Effector memory CD4-positive, alpha-beta T cell (primary cell): ENCODE results near the gene TEDC1.

Experiments
- DNase-seq, 3 donors: peaks; one replicate each; pipeline ENCODE4 v3.0.0-alpha.2; 2020
- H3K27ac ChIP-seq: 2 replicates; pipeline ENCODE4 v1.7.0; 2013; ENCODE audit warnings: mild to moderate bottlenecking, low read length, moderate library complexity; ENCODE audit not compliant: insufficient read depth, poor library complexity, severe bottlenecking
- H3K27me3 ChIP-seq: replicated peaks from 2 replicates; pipeline ENCODE4 v1.7.0; 2013; ENCODE audit warnings: mild to moderate bottlenecking, low read length; ENCODE audit not compliant: insufficient read depth, control insufficient read depth, poor library complexity, severe bottlenecking
- H3K36me3 ChIP-seq: 2 replicates; pipeline ENCODE4 v1.7.0; 2013; ENCODE audit warnings: mild to moderate bottlenecking, low read length, moderate library complexity; ENCODE audit not compliant: control insufficient read depth, insufficient read depth
- H3K4me1 ChIP-seq: 2 replicates; pipeline ENCODE4 v1.7.0; 2013; ENCODE audit warnings: low read length, mild to moderate bottlenecking; ENCODE audit not compliant: control insufficient read depth, insufficient read depth, poor library complexity, severe bottlenecking
- H3K4me3 ChIP-seq: 2 replicates; pipeline ENCODE4 v1.7.0; 2013; ENCODE audit warnings: low read length, low read depth, mild to moderate bottlenecking; ENCODE audit not compliant: insufficient read depth, poor library complexity, severe bottlenecking
- H3K9me3 ChIP-seq: 2 replicates; pipeline ENCODE4 v1.7.0; 2013; ENCODE audit warnings: mild to moderate bottlenecking, low read length, moderate library complexity; ENCODE audit not compliant: control insufficient read depth

The TEDC1 gene

GRCh38 chr14:105499256-105500035, 8.4 kb downstream of the TEDC1 start:
- H3K27me3 ChIP-seq = no peaks in the 10 kb centered on the region
- H3K27ac ChIP-seq = no peak overlapping the region
- no peaks in the 10 kb centered on the region for H3K4me1 ChIP-seq
- H3K4me3 ChIP-seq = no peak overlapping the region
- H3K9me3 ChIP-seq = no peaks in the 10 kb centered on the region
- no peak for DNase-seq
- H3K36me3 ChIP-seq = peaks cover 11% of the 10 kb centered on the region

- H3K4me1 ChIP-seq = no peaks in the 10 kb centered on the region
- H3K27me3 ChIP-seq = no peaks in the 10 kb centered on the region
- H3K9me3 ChIP-seq = no peaks in the 10 kb centered on the region
- H3K27ac ChIP-seq = no peak overlapping the region
- H3K36me3 ChIP-seq = peaks cover 11% of the 10 kb centered on the region
- no peak for DNase-seq
- no peak overlapping the region for H3K4me3 ChIP-seq
Measured at GRCh38 chr14:105500036-105500725, 9.1 kb downstream of the TEDC1 start.

GRCh38 chr14:105500726-105501101, 9.7 kb downstream of the TEDC1 start:
- no peak overlapping the region for H3K4me3 ChIP-seq
- DNase-seq = no peak

GRCh38 chr14:105501504-105502291, 10.7 kb downstream of the TEDC1 start:
- Histone ChIP-seq H3K4me3 (no peak overlapping the region), H3K27ac (no peak overlapping the region), H3K36me3 (peaks cover 11% of the 10 kb centered on the region), H3K27me3 (no peaks in the 10 kb centered on the region), H3K9me3 (no peaks in the 10 kb centered on the region), H3K4me1 (no peaks in the 10 kb centered on the region)
- no peak for DNase-seq

More at GRCh38 chr14:105500726-105501101, 9.7 kb downstream of the TEDC1 start:
- Histone ChIP-seq H3K27ac (no peak overlapping the region), H3K4me1 (no peaks in the 10 kb centered on the region), H3K36me3 (peaks cover 11% of the 10 kb centered on the region), H3K27me3 (no peaks in the 10 kb centered on the region), H3K9me3 (no peaks in the 10 kb centered on the region)

- Histone ChIP-seq H3K27me3 (no peaks in the 10 kb centered on the region), H3K4me3 (no peak overlapping the region), H3K36me3 (peaks cover 11% of the 10 kb centered on the region), H3K27ac (no peak overlapping the region), H3K9me3 (no peaks in the 10 kb centered on the region), H3K4me1 (no peaks in the 10 kb centered on the region)
- no peak for DNase-seq
Measured at GRCh38 chr14:105502446-105503295, 11.6 kb downstream of the TEDC1 start.

GRCh38 chr14:105503296-105503640, 12.2 kb downstream of the TEDC1 start:
- Histone ChIP-seq H3K27me3 (no peaks in the 10 kb centered on the region), H3K36me3 (peaks cover 8% of the 10 kb centered on the region), H3K4me3 (no peak overlapping the region), H3K9me3 (no peaks in the 10 kb centered on the region), H3K27ac (no peak overlapping the region), H3K4me1 (no peaks in the 10 kb centered on the region)
- DNase-seq = no peak

- no peak for DNase-seq
Measured at GRCh38 chr14:105503935-105504692, 13.1 kb downstream of the TEDC1 start.

GRCh38 chr14:105505101-105505500, 14.1 kb downstream of the TEDC1 start:
- H3K4me1 ChIP-seq = no peaks in the 10 kb centered on the region
- DNase-seq = no peak
- no peak overlapping the region for H3K4me3 ChIP-seq
- no peaks in the 10 kb centered on the region for H3K27me3 ChIP-seq
- no peaks in the 10 kb centered on the region for H3K9me3 ChIP-seq
- no peaks in the 10 kb centered on the region for H3K36me3 ChIP-seq
- no peak overlapping the region for H3K27ac ChIP-seq

More at GRCh38 chr14:105503935-105504692, 13.1 kb downstream of the TEDC1 start:
- H3K9me3 ChIP-seq = no peaks in the 10 kb centered on the region
- H3K27me3 ChIP-seq = no peaks in the 10 kb centered on the region
- H3K27ac ChIP-seq = no peak overlapping the region
- H3K36me3 ChIP-seq = no peaks in the 10 kb centered on the region
- no peak overlapping the region for H3K4me3 ChIP-seq
- no peaks in the 10 kb centered on the region for H3K4me1 ChIP-seq

GRCh38 chr14:105507247-105507646, 16.2 kb downstream of the TEDC1 start:
- H3K9me3 ChIP-seq = no peaks in the 10 kb centered on the region
- H3K27me3 ChIP-seq = no peaks in the 10 kb centered on the region

More at GRCh38 chr14:105507247-105507646, 16.2 kb downstream of the TEDC1 start:
- Histone ChIP-seq H3K36me3 (no peaks in the 10 kb centered on the region), H3K4me3 (no peak overlapping the region), H3K4me1 (no peaks in the 10 kb centered on the region), H3K27ac (no peak overlapping the region)
- DNase-seq = no peak
